ENCODE data around the gene DDX27. TPM values are rescaled to one million over a fixed set of nuclear protein-coding genes. Genes with fewer than 3 reads are reported as not detected.

The DDX27 gene
- polyA plus RNA-seq, 1 of the 3 experiments (the other 2 are of a cell fraction), result 51.9 TPM

DNA sequence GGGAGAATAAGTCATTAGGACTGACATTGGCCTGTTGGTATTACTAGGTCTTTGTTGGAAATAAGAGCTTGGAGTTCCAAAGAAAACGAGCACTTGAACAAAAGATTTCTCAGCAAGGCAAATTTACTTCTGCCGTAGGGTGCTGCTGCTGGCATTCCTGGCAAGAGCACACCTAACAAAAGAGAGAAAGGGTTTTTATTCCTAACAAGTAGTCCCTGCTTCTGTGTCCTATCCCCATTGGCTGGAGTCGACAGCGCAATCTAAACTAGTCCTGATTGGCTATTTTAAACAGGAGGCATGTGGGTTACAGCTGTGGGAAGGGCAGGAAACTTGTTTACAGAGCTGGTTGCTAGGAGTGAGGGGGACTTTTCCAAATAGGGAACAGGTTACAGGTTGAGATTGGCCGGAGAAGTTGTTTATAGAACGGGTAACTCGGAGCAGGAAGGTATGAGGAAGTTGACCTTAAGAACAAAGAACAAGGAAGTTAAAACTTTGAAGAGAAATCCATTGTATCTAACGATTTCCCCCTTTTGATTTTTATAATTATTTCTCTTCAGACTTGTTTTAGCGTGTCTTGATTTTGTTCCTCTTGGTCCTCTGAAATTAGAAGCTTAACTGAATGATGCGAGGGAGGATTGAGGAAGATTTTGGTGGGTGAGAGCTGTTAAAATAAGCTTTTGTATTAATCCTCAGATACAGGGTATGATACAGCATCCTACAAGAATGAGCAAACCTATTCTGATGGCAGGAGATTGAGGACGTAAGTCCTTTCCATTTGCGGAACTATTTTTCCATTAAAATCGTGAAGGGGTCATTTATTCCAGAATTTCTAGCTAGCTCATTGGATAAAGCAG lies 62.1 kb downstream of the DDX27 start:
- Histone ChIP-seq H4K20me1 (ENCODE audit: insufficient read depth) (peaks cover 72% of the 10 kb centered on the region), H3F3A (replicated peaks; ENCODE audit: insufficient read depth) (peaks cover 85% of the 10 kb centered on the region), H3K9ac (no peak overlapping the region), H2AFZ (ENCODE audit: low read depth) (no peak overlapping the region), H3K4me2 (peak overlapping the region; percentile 89), H3K4me3 (ENCODE audit: low read depth in 2 of 2, low read length in 1 of 2) (peak overlapping the region; percentile 65 to 90), H3K79me2 (ENCODE audit: insufficient read depth) (peaks cover 94% of the 10 kb centered on the region), H3K9me3 (peaks cover 11% of the 10 kb centered on the region; the same call in 1 of the 2 replicates), H3K9me2 (no peaks in the 10 kb centered on the region), H3K27me3 (ENCODE audit: insufficient read depth) (no peaks in the 10 kb centered on the region), H3K27ac (ENCODE audit: low read depth in 2 of 2, low read length in 1 of 2) (0 out of 4 replicates have a peak overlapping the region, but pooled peaks of 1 of the 2 experiments have one; percentile 95), H3K36me3 (replicated peaks in 1 of 2; ENCODE audit: control insufficient read depth in 1 of 2, insufficient read depth in 2 of 2, low read length in 1 of 2) (peaks cover 70 to 77% of the 10 kb centered on the region in 2 experiments), H3K4me1 (ENCODE audit: control insufficient read depth in 1 of 2, insufficient read depth in 2 of 2, low read depth in 1 of 2, low read length in 1 of 2) (peaks cover 13 to 15% of the 10 kb centered on the region in 2 experiments)
- CTCF ChIA-PET, result interaction anchor here (2.0 kb wide), 1 partner anchor 64 kb away, joined by 7 read pairs; no protein-coding TSS in a partner anchor
- POLR2A ChIA-PET, result interaction anchor here (1.8 kb wide), 1 partner anchor 9 kb away, joined by 4 read pairs; no protein-coding TSS in a partner anchor
- TF ChIP-seq POLR2AphosphoS5 (IDR thresholded peaks at IDR 0.05; ENCODE audit: low read depth, low read length) (peak; percentile 37; the same call in 1 of the 2 replicates), TCF12 (IDR thresholded peaks at IDR 0.05) (no peak), YY1 (IDR thresholded peaks at IDR 0.05; ENCODE audit: low read depth) (no peak), NRF1 (IDR thresholded peaks at IDR 0.05; ENCODE audit: low read depth, low read length) (no peak)
- DNase-seq, result no peak
- 73% methylated on average over 13 of the region's 13 CpGs for WGBS (ENCODE audit: low lambda C conversion rate)

- Histone ChIP-seq H3K9ac (no peak overlapping the region), H3K9me3 (peaks cover 11% of the 10 kb centered on the region; the same call in 1 of the 2 replicates), H3K9me2 (no peaks in the 10 kb centered on the region), H3K27me3 (ENCODE audit: insufficient read depth) (no peaks in the 10 kb centered on the region), H4K20me1 (ENCODE audit: insufficient read depth) (peaks cover 78% of the 10 kb centered on the region), H3K27ac (ENCODE audit: low read depth in 2 of 2, low read length in 1 of 2) (no peak overlapping the region), H3K4me1 (ENCODE audit: control insufficient read depth in 1 of 2, insufficient read depth in 2 of 2, low read depth in 1 of 2, low read length in 1 of 2) (peaks cover 7 to 8% of the 10 kb centered on the region in 2 experiments), H3F3A (replicated peaks; ENCODE audit: insufficient read depth) (peaks cover 85% of the 10 kb centered on the region), H3K36me3 (replicated peaks in 1 of 2; ENCODE audit: control insufficient read depth in 1 of 2, insufficient read depth in 2 of 2, low read length in 1 of 2) (peaks cover 77 to 84% of the 10 kb centered on the region in 2 experiments), H3K4me3 (ENCODE audit: low read depth in 2 of 2, low read length in 1 of 2) (peak overlapping the region; percentile 65 to 90), H3K4me2 (peak overlapping the region; percentile 89), H2AFZ (ENCODE audit: low read depth) (no peak overlapping the region), H3K79me2 (ENCODE audit: insufficient read depth) (peaks cover 94% of the 10 kb centered on the region)
- whole genome bisulfite sequencing (ENCODE audit: low lambda C conversion rate), result 71% methylated on average over 9 of the region's 9 CpGs
- DNase-seq, result no peak
- ChIA-PET POLR2A (interaction anchor here (1.0 to 1.3 kb wide), 2 partner anchors 21 to 34 kb away, joined by 3 to 6 read pairs; no protein-coding TSS in a partner anchor), CTCF (interaction anchor here (2.0 kb wide), 1 partner anchor 65 kb away, joined by 7 read pairs; no protein-coding TSS in a partner anchor)
- TF ChIP-seq YY1 (IDR thresholded peaks at IDR 0.05; ENCODE audit: low read depth) (no peak), MEF2A (IDR thresholded peaks at IDR 0.05; ENCODE audit: borderline replicate concordance, low read depth) (no peak), POLR2AphosphoS5 (IDR thresholded peaks at IDR 0.05; ENCODE audit: low read depth, low read length) (0 out of 2 replicates have a peak, but pooled peaks have one; percentile 27)
Measured at GRCh38 chr20:49281913-49282467, 62.8 kb downstream of the DDX27 start.

DNA sequence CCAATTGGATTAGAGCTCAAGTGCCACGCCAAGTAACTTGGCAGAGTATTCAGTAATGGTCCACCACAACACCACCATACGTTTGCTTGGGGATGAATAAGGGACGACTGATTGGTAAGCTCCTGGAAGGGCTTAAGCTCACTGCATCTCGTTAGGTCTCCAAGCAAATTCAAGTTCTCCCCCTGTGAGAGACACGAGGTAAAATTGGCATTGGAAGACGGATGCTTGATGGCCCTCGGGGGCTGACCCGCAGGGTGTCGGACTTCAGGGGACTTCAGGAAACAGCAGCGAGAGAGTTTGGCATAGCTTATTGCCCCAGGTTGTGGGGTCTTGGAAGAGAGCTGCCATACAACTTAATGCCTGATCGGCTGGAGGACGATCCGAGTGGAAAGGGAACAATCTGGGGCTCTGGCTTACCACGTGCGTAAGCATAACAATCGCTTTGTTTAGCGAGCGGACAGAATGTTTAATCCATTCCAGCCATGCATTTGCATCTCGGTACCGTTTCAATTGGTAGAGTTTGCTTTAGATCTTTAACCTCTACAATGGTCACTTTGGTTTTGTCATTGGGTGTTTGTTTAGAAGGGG lies 63.5 kb downstream of the DDX27 start:
- H3K27ac ChIP-seq (ENCODE audit: low read depth in 2 of 2, low read length in 1 of 2), result no peak overlapping the region
- peaks cover 85% of the 10 kb centered on the region for H4K20me1 ChIP-seq (ENCODE audit: insufficient read depth)
- H3K4me2 ChIP-seq, result peak overlapping the region; percentile 89
- WGBS (ENCODE audit: low lambda C conversion rate), result 89% methylated on average over 20 of the region's 20 CpGs
- TF ChIP-seq JUND (IDR thresholded peaks at IDR 0.05) (0 out of 2 replicates have a peak, but pooled peaks have one; percentile 13), NFIC (IDR thresholded peaks at IDR 0.05; ENCODE audit: borderline replicate concordance) (no peak), POLR2AphosphoS5 (IDR thresholded peaks at IDR 0.05; ENCODE audit: low read depth, low read length) (peak; percentile 40; the same call in 1 of the 2 replicates), FOXJ3 (CRISPR knock-in tag; IDR thresholded peaks at IDR 0.05) (no peak)
- TF ChIP-seq, protein P1, sequence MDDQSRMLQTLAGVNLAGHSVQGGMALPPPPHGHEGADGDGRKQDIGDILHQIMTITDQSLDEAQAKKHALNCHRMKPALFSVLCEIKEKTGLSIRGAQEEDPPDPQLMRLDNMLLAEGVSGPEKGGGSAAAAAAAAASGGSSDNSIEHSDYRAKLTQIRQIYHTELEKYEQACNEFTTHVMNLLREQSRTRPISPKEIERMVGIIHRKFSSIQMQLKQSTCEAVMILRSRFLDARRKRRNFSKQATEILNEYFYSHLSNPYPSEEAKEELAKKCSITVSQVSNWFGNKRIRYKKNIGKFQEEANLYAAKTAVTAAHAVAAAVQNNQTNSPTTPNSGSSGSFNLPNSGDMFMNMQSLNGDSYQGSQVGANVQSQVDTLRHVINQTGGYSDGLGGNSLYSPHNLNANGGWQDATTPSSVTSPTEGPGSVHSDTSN (IDR thresholded peaks at IDR 0.05), result no peak
- no peak overlapping the region for H3K9ac ChIP-seq
- H3K36me3 ChIP-seq (replicated peaks in 1 of 2; ENCODE audit: control insufficient read depth in 1 of 2, insufficient read depth in 2 of 2, low read length in 1 of 2), result peaks cover 84 to 91% of the 10 kb centered on the region in 2 experiments
- peak overlapping the region; percentile 65 to 90 for H3K4me3 ChIP-seq (ENCODE audit: low read depth in 2 of 2, low read length in 1 of 2)
- H3K27me3 ChIP-seq (ENCODE audit: insufficient read depth), result no peaks in the 10 kb centered on the region
- peaks cover 11% of the 10 kb centered on the region; the same call in 1 of the 2 replicates for H3K9me3 ChIP-seq
- ChIA-PET CTCF (interaction anchor here (0.7 to 2.0 kb wide), 3 partner anchors 18 to 66 kb away, joined by 3 to 7 read pairs (median 6); no protein-coding TSS in a partner anchor), POLR2A (interaction anchor here (1.0 to 1.3 kb wide), 2 partner anchors 20 to 34 kb away, joined by 3 to 6 read pairs; no protein-coding TSS in a partner anchor)
- H2AFZ ChIP-seq (ENCODE audit: low read depth), result no peak overlapping the region
- peaks cover 9 to 11% of the 10 kb centered on the region in 2 experiments for H3K4me1 ChIP-seq (ENCODE audit: control insufficient read depth in 1 of 2, insufficient read depth in 2 of 2, low read depth in 1 of 2, low read length in 1 of 2)
- H3K9me2 ChIP-seq, result no peaks in the 10 kb centered on the region
- peaks cover 92% of the 10 kb centered on the region for H3F3A ChIP-seq (replicated peaks; ENCODE audit: insufficient read depth)
- peaks cover 94% of the 10 kb centered on the region for H3K79me2 ChIP-seq (ENCODE audit: insufficient read depth)
- no peak for DNase-seq
